ENCODE data around the gene EFR3B. TPM values are rescaled to one million over a fixed set of nuclear protein-coding genes. Genes with fewer than 3 reads are reported as not detected.
"Not testable (repeated sequence)": the region's sequence is repeated elsewhere in the genome, so short reads cannot be mapped to it uniquely, and the experiment has no call there.

Gene EFR3B, protein sequence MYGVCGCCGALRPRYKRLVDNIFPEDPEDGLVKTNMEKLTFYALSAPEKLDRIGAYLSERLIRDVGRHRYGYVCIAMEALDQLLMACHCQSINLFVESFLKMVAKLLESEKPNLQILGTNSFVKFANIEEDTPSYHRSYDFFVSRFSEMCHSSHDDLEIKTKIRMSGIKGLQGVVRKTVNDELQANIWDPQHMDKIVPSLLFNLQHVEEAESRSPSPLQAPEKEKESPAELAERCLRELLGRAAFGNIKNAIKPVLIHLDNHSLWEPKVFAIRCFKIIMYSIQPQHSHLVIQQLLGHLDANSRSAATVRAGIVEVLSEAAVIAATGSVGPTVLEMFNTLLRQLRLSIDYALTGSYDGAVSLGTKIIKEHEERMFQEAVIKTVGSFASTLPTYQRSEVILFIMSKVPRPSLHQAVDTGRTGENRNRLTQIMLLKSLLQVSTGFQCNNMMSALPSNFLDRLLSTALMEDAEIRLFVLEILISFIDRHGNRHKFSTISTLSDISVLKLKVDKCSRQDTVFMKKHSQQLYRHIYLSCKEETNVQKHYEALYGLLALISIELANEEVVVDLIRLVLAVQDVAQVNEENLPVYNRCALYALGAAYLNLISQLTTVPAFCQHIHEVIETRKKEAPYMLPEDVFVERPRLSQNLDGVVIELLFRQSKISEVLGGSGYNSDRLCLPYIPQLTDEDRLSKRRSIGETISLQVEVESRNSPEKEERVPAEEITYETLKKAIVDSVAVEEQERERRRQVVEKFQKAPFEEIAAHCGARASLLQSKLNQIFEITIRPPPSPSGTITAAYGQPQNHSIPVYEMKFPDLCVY
- total RNA-seq (1.1 TPM), polyA plus RNA-seq (ENCODE audit: insufficient read depth, low read depth, low replicate concordance) (0.39 TPM)
- long read RNA-seq, donor 1: 0 reads
- long read RNA-seq, donor 2: 0 reads
- long read RNA-seq, donor 3, full-length matches to known transcripts: 1 of 10 reads
- long read RNA-seq, donor 3, partial matches to known transcripts: 0 of 10 reads
- long read RNA-seq, donor 3, other reads (novel, unspliced or antisense): 9 of 10 reads
- long read RNA-seq, donor 4, full-length matches to known transcripts: 1 of 8 reads
- long read RNA-seq, donor 4, partial matches to known transcripts: 7 of 8 reads
- long read RNA-seq, donor 4, other reads (novel, unspliced or antisense): 0 of 8 reads
- long read RNA-seq, donor 5: 0 reads
- long read RNA-seq, donor 6: 0 reads
- long read RNA-seq, donor 7: 0 reads
- long read RNA-seq, donor 8, partial matches to known transcripts: 5 of 5 reads
- long read RNA-seq, donor 8, other reads (novel, unspliced or antisense): 0 of 5 reads
- long read RNA-seq, donor 9: 0 reads
- long read RNA-seq, donor 10, partial matches to known transcripts: 34 of 34 reads
- long read RNA-seq, donor 10, other reads (novel, unspliced or antisense): 0 of 34 reads

DNA sequence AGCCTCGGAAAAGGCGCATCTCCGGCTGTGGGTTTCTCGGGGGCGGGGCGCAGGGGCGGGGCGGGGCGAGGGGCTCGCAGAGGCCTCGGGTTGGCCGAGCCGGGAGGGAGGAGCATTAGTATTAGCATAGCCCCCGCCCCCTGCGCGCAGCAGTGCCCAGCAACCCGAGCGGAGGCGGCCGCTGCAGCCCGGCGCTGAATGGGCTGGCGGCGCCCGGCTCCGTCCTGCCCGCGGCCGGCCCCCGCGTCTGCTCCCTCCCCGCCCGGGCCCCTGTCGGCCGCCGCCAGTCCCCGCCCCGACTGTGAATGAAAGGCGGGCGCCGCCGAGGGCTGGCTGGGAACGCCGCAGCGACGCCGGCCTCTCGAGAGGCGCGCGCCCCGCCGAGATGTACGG lies at the start of gene EFR3B:
TSS of gene EFR3B (plus strand) at position 149 of the 393 bp plus-strand sequence. CDS start at position 386, 237 bp downstream.
- H3K27ac ChIP-seq (ENCODE audit: low read depth in 2 of 2, low read length in 2 of 2): peak within 1 kb of the TSS; percentile 57 to 68
- H3K9ac ChIP-seq (ENCODE audit: low read length in 3 of 3): peak within 1 kb of the TSS; percentile 7 to 61 (median 15)
- no peaks in the 10 kb centered on the region for H3K9me3 ChIP-seq (ENCODE audit: control insufficient read depth in 2 of 3, insufficient read depth in 1 of 3, low read length in 3 of 3)
- TF ChIP-seq, protein P1, sequence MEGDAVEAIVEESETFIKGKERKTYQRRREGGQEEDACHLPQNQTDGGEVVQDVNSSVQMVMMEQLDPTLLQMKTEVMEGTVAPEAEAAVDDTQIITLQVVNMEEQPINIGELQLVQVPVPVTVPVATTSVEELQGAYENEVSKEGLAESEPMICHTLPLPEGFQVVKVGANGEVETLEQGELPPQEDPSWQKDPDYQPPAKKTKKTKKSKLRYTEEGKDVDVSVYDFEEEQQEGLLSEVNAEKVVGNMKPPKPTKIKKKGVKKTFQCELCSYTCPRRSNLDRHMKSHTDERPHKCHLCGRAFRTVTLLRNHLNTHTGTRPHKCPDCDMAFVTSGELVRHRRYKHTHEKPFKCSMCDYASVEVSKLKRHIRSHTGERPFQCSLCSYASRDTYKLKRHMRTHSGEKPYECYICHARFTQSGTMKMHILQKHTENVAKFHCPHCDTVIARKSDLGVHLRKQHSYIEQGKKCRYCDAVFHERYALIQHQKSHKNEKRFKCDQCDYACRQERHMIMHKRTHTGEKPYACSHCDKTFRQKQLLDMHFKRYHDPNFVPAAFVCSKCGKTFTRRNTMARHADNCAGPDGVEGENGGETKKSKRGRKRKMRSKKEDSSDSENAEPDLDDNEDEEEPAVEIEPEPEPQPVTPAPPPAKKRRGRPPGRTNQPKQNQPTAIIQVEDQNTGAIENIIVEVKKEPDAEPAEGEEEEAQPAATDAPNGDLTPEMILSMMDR (IDR thresholded peaks at IDR 0.05; ENCODE audit: borderline replicate concordance, extremely low read depth, insufficient read depth): no peak
- FAIRE-seq (no peak), DNase-seq (peak; percentile 97 to 98 (median 98))
- H3K4me1 ChIP-seq (ENCODE audit: control insufficient read depth in 2 of 3, insufficient read depth in 2 of 3, low read depth in 1 of 3, low read length in 3 of 3): peaks cover 0 to 12% (median 5%) of the 10 kb centered on the region in 3 donors
- H3K36me3 ChIP-seq (ENCODE audit: control insufficient read depth in 2 of 3, insufficient read depth in 3 of 3, low read length in 3 of 3): no peaks in the 10 kb centered on the region
- H3K27me3 ChIP-seq (ENCODE audit: control insufficient read depth, insufficient read depth, low read length): no peaks in the 10 kb centered on the region
- peak within 1 kb of the TSS; percentile 50 to 79 (median 62) for H3K4me3 ChIP-seq (ENCODE audit: low read length in 3 of 3)
- intact Hi-C loops (cut with DNase I): no loop called here

DNA sequence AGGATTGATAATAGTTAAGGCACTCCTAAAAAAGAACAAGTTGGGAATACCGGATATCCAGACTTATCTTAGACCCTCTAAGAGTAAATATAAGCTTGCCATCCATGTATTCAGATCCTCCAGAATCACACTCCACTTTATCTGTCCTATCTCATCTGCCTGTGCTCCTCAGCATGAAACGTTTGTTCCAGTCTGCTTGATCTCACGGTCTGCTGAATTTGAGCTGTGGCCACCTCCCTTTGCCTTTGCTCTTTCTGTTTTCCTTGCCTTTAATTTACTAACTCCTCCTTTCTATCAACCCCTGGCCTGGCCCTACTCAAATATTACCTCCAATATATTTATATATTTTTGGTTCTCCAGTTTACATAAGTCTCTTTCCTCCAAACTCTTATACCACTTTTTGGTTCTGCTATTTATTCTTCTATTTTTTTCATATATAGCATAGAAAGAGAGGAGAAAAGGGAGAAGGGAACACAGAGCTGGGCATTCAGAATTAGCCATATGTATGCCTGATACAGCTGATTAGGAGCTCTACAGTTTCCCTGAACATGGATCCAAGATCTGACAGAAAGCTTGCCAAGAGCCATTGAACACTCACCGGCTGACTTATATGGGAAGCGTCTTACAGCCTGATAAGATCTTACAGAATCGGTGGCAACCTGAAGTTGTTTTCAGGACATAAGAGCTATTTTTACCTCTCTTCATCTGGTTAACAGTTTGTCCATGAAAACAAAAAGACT lies 48.3 kb upstream of the EFR3B start:
- Histone ChIP-seq H3K27me3 (ENCODE audit: control insufficient read depth, insufficient read depth, low read length) (no peaks in the 10 kb centered on the region), H3K9me3 (ENCODE audit: control insufficient read depth in 2 of 3, insufficient read depth in 1 of 3, low read length in 3 of 3) (no peaks in the 10 kb centered on the region), H3K9ac (ENCODE audit: low read length in 3 of 3) (no peak overlapping the region), H3K36me3 (ENCODE audit: control insufficient read depth in 2 of 3, insufficient read depth in 3 of 3, low read length in 3 of 3) (no peaks in the 10 kb centered on the region), H3K4me1 (ENCODE audit: control insufficient read depth in 2 of 3, insufficient read depth in 2 of 3, low read depth in 1 of 3, low read length in 3 of 3) (peaks cover 0 to 2% (median 0%) of the 10 kb centered on the region in 3 donors), H3K4me3 (ENCODE audit: low read length in 3 of 3) (no peak overlapping the region), H3K27ac (ENCODE audit: low read depth in 2 of 2, low read length in 2 of 2) (no peak overlapping the region)
- TF ChIP-seq, protein P1 (IDR thresholded peaks at IDR 0.05; ENCODE audit: borderline replicate concordance, extremely low read depth, insufficient read depth): no peak
- FAIRE-seq (no peak), DNase-seq (no peak)
- intact Hi-C loops (cut with DNase I): no loop called here

DNA sequence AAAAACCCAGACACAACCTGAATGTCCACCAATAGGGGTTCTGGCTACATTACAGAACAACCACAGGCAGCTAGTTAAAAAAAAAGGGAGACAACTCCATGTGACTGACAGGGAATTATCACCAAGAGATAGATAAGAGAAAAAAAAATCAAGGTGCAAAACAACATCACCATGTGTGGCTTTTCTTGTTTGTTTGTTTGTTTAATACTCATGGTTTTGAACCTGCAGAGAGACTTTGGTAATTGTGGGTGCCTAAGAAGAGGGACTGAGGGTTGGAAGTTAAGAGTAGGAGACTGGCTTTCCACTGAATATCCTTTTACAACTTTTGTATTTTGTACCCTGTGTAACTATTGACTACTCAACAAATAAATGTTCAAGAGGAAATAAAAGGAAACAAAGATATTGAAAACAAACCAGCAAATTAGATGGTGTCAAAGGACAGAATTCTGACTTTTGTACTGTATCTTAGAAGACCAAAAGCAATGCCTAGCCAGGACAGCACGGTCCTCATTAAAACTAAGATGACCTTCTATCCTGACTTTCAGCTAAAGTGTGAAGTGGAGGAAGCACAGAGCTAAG lies 47.6 kb upstream of the EFR3B start:
- Histone ChIP-seq H3K4me3 (ENCODE audit: low read length in 3 of 3) (no peak overlapping the region), H3K27ac (ENCODE audit: low read depth in 2 of 2, low read length in 2 of 2) (no peak overlapping the region), H3K4me1 (ENCODE audit: control insufficient read depth in 2 of 3, insufficient read depth in 2 of 3, low read depth in 1 of 3, low read length in 3 of 3) (peaks cover 0 to 2% (median 0%) of the 10 kb centered on the region in 3 donors), H3K27me3 (ENCODE audit: control insufficient read depth, insufficient read depth, low read length) (no peaks in the 10 kb centered on the region), H3K9ac (ENCODE audit: low read length in 3 of 3) (no peak overlapping the region), H3K36me3 (ENCODE audit: control insufficient read depth in 2 of 3, insufficient read depth in 3 of 3, low read length in 3 of 3) (no peaks in the 10 kb centered on the region), H3K9me3 (ENCODE audit: control insufficient read depth in 2 of 3, insufficient read depth in 1 of 3, low read length in 3 of 3) (no peaks in the 10 kb centered on the region)
- DNase-seq (no peak), FAIRE-seq (no peak)
- intact Hi-C loops (cut with DNase I): no loop called here
- TF ChIP-seq, protein P1 (IDR thresholded peaks at IDR 0.05; ENCODE audit: borderline replicate concordance, extremely low read depth, insufficient read depth): no peak

DNA sequence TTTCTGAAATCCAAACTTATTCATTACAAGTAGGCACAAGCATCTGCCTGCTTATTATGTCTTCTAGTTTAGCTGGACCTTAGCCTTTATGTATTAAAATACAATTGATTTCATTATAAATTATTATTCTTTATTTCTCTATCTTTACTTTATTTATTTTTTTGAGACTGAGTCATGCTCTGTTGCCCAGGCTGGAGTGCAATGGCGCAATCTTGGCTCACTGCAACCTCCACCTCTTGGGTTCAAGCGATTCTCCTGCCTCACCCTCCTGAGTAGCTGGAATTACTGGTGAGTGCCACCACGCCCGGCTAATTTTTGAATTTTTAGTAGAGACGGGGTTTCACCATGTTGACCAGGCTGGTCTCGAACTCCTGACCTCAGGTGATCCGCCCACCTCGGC lies 42.8 kb upstream of the EFR3B start:
- intact Hi-C loops (cut with DNase I); H3K27ac ChIP-seq (ENCODE audit: low read depth in 2 of 2, low read length in 2 of 2); DNase-seq; H3K4me3 ChIP-seq (ENCODE audit: low read length in 3 of 3); H3K27me3 ChIP-seq (ENCODE audit: control insufficient read depth, insufficient read depth, low read length); H3K9ac ChIP-seq (ENCODE audit: low read length in 3 of 3); H3K36me3 ChIP-seq (ENCODE audit: control insufficient read depth in 2 of 3, insufficient read depth in 3 of 3, low read length in 3 of 3); FAIRE-seq; H3K9me3 ChIP-seq (ENCODE audit: control insufficient read depth in 2 of 3, insufficient read depth in 1 of 3, low read length in 3 of 3); H3K4me1 ChIP-seq (ENCODE audit: control insufficient read depth in 2 of 3, insufficient read depth in 2 of 3, low read depth in 1 of 3, low read length in 3 of 3): not testable (repeated sequence)
